GM18861 (cell line): ENCODE measurements around the gene HSPA13.
"Not testable (repeated sequence)": the region's sequence is repeated elsewhere in the genome, so short reads cannot be mapped to it uniquely, and the experiment has no call there.

Experiments used
- ATAC-seq: cut with Tn5 transposase; IDR thresholded peaks from one replicate; pipeline ENCODE4 v1.9.1; 2021; ENCODE audit not compliant: unreplicated experiment

The HSPA13 gene, protein sequence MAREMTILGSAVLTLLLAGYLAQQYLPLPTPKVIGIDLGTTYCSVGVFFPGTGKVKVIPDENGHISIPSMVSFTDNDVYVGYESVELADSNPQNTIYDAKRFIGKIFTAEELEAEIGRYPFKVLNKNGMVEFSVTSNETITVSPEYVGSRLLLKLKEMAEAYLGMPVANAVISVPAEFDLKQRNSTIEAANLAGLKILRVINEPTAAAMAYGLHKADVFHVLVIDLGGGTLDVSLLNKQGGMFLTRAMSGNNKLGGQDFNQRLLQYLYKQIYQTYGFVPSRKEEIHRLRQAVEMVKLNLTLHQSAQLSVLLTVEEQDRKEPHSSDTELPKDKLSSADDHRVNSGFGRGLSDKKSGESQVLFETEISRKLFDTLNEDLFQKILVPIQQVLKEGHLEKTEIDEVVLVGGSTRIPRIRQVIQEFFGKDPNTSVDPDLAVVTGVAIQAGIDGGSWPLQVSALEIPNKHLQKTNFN

DNA sequence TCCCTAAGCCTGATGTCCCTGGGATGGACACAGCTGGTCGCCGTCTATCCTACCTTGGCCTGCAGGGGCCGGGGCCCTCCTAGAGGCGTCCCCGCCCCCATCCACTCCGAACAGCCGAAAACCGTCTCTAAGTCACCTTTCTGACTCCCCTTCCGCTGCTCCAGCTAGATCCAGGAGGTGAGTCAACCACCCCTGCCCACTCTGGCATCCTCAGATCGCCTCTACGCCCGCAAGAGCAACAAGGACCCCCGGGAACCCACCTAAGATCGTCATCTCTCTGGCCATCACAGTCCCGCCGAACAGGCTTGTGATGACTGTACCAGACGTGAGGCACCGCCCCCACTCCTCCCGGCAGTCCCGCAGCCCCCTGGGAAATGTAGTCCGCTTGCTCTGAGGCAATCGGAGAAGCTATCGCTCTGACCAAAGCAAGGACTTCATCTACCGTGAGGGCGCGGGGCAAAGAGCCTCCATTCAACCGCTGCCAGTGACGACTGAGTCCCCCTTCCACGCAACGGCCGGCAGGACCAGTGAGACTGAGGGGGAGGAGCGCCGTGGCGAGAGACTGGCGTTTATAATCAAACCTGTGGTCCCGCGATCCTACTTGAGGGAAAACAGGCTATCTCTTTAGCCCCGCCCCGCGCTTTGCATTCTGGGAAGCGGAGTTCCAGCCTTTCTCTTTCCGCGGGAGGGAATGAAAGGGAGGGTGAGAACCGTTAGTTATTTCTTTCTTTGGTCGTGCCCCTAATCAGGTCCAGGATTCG, at the start of gene HSPA13:
HSPA13 (minus strand) TSS at position 312 of the 761 bp plus-strand sequence; CDS start at position 285, 27 bp downstream.
- peak; percentile 98 for ATAC-seq

DNA sequence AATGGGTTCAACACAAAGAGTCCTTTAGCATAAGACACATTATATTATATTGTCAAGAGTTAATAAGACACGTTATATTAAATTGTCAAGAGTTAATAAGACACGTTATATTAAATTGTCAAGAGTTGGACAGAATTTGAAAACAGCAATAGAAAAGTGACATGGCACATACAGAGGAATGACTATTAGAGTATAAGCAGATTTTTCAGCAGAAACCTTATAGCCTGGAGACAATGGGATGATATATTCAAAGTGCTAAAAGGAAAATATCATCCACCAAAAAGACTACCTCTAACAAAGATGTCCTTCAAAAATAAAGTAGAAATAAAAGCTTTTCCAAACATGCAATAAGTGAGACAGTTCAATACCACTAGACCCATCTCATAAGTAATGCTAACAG, 36.0 kb upstream of the HSPA13 start:
- no peak for ATAC-seq

DNA sequence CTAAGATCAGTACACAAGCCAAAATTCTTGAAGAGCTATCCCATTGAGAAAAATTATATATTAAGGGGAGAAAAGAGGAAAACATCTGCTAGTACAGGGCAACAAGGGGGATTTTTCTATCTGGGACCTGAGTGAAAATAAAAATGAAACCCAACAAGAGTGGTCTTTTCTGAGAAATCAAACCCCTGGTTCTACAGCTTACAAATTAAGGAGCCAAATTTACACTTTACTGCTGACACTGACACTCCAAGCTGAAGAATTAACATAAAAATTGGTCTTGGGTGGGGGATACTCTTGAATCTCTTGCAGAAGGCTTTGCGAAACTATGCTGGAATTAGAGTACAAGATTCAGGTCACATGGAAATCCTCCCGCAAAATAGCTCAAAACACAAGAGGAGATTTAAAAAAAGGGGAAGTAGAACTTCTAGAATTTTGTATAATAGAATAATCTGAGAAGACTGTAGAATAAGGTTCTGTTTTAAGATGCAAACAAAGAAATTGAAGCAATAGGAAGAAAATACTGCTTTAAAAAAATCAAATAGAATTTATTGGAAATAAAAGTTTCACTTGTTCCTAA, 32.1 kb upstream of the HSPA13 start:
- no peak for ATAC-seq

DNA sequence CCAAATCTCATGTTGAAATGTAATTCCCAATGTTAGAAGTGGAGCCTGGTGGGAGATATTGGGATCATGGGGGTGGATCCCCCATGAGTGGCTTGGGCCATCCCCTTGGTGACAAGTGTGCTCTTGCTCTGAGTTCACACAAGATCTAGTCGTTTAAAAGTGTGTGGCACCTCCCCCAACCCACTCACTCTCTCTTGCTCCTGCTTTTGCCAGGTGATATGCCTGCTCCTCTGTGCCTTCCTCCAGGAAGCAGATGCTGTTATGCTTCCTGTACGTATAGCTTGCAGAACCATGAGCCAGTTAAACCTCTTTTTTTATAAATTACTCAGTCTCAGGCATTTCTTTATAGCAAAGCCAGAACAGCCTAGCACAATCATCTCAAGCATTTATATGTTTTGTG, 23.0 kb upstream of the HSPA13 start:
- ATAC-seq: no peak

DNA sequence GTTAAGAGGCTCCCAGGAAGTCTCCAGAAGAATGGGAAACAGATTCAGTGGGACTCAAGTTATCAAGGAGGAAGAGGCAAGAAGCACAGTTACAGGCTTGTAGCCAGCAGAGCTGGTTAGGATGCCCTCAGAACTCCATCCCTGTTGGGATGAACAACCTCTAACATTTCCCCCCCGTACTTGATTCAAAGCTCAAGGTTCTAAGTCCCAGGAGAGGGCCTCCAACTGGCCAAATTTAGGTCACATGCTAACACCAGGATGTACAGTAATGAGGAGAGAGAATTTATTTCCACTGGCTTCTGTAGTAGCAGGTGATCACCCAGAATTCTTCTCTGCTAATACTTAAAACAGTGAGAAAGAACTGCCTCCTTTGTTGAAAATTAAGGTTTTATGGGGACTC, 22.3 kb upstream of the HSPA13 start:
- ATAC-seq: no peak

DNA sequence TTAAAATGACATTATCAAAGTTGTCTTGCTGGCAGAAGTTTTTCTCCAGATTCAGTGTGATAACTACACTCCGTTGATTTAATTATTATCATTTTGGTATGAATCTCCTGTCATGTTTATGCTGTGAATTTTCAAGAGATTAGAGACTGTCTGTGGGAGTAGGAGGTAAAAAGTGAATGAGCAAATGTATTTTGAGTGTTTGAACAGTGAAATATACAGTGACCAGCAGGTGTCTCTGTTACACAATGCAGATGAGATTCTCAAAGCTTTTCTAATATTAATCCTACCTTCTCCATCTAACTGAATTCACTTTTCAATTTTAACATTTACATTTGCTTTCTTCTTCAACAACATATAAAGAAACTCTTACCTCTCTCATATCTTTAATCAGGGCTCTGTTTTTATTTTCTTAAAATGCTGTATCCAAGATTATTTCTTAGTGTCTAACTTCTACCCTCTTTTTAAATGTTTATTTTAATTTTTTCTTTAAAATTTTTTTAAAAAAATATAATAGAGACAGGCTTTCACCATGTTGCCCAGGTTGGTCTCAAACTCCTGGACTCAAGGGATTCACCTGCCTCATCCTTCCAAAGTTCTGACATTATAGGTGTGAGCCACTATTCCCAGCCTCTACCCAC, 20.9 kb upstream of the HSPA13 start:
- ATAC-seq: peak; percentile 70

DNA sequence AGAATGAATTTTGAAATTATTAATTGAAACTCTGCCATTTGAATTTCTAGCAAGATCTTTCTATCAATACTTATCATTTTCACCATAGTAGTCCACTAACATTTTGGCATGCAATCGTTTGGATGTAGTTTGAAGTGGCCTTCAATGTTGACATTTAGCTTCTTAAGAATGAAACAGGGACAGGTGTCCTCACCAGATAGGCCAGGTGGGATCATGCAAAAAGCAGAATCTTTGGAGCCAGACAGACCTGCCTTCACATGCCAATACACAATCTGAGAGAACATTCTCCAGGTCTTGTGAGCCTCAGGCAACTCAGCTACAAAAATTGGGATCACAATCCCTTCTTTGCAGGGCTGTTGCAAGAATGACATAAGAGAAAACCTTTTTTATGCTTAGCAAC, 18.3 kb upstream of the HSPA13 start:
- no peak for ATAC-seq

DNA sequence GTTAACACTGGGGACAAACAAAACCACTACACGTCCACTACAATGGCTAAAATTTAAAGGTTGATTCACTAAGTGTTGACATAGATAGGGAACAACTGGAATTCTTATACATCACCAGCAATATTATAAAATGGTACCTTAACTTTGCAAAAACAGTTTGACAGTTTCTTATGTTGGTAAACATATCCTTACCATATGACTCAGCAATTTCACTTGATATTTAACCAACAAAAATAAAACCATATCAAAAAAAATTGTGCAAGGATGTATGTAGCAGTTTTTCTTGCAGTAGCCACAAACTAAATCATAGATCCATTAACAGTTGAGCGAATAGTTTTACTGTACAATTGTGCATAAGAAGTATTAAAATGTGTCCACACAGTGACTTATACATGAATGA, 5.3 kb upstream of the HSPA13 start:
- ATAC-seq: no peak

DNA sequence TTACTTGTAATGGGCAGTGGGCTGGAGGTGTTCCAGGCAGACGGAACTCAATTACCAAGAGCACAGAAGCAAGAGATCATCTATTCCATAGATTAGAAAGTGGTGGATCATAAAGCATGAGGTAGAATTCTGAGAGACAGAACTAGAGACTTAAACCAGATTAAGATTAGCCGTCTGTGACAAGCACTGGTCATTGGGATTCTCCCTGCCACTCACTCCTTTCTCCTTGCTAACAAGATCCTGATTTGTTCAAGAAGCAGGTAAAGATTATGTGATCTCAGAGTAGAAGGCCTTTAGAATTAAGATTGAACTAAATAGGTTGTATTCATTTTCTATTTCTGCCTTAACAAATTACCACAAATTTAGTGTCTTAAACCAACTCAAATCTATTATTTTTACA, 1.5 kb upstream of the HSPA13 start:
- ATAC-seq: no peak

DNA sequence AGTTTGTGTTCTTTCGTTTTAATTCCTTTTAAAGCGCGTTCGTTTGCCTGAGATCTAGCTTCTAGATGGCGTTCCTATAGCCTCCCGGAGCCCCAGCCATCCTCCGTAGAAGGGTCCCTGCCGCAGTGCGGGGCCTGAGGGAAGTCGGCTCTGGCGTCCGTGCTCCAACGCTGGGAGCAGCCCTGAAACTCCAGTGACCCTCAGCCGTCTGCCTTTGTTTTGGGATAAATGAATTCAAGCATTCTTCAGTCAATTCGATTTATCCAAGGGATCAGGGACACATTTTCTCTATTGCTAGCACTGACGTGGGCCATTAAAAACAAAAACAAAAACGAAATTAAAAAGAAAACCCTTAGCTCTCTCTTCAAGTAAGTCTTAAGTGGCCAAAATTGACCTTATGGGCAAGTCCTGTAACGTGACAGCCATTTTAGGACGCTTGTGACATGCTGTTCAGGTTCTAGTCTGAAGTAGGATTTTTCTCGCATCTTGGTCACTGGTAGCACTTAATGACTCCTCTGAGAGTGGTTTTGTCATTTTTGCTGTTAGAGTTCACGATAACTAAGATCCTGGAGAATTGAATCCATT, 742 bp upstream of the HSPA13 start:
- peak; percentile 10 for ATAC-seq

DNA sequence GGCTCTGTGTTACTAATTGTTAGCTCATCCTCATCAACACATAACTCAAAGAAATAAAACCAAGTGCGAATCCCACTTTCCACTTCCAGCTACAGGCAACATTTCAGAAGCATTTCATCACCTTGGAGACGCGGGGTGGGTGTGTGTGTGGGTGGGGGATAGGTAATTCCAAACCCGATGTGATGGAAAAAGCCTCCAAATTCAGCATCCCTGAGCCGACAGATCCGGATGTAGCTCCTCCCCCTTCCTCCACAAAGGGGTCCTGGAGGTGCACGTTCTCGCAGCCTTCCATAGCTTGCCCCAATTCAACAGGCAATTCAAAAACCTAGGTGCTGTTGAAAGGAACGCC, 486 bp downstream of the HSPA13 start:
- ATAC-seq: no peak

DNA sequence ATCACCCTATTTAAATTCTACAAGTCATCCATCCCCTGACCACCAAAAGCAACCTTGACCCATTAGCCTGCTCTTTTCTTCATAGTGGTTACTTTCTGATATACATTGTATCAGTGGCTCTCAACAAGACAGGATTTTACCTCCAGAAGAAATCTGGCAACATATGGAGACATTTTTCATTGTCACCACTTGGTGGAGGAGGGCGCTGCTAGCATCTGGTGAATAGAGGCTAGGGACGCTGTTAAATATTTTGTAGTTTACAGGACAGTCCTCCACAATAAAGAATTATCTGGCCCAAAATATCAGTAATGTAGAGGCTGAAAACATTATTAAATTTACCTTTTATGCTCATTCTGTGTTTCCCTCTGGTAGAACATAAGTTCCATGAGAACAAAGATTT, 6.1 kb downstream of the HSPA13 start:
- no peak for ATAC-seq

DNA sequence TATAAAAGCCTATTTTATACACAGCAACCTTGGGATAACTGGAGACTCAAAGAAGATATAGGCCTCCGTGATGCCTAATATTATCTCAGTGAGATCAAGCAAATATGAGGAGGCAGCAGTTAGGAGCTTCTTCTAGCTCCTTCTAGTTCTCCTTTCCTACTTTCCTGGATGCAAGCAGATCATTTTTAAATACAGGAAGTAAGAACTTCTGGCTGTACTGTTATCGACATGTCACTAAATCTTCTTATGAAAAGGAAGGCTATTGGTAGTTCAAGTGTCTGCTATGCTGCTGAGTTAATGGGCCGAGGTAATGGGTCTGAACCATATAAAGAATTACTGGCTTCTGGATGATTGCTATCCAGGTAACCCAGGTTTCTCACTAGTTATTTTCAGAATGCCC, 15.9 kb downstream of the HSPA13 start:
- ATAC-seq: no peak

DNA sequence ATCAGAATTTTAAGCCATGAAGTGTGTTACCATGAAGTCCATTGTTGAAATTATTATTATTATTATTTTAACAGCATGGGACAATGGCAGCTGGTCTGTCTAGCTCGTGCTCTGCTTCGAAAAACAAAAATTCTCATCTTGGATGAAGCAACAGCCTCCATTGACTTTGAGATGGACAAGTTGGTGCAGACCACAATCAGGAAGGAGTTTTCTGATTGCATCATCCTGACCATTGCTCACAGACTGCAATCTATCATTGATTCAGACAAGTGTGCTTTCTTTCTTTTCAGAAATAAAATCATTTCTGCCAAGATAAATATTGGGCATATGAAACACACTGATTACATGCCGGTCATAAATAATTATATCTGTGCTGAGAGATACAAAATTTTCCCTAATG, 21.0 kb downstream of the HSPA13 start:
- ATAC-seq: no peak

DNA sequence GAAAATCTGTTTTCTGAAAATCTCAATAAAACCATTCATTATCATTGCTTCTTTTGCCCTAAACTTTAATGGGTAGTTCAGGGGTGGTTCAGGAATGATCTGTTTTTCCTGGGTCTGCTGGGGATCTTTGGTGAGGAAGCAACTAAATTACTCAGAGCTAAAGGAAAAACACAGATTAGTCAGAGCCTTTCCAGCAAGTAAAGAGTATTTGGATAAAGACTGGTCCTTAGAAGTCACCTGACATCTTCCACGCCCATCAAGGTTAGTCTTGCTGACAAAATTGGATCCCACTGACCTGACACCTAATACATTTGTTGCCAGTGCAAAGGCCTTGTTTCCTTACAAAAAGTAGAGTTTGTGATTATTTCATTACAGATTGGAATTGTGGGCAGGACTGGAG, 24.2 kb downstream of the HSPA13 start:
- no peak for ATAC-seq

DNA sequence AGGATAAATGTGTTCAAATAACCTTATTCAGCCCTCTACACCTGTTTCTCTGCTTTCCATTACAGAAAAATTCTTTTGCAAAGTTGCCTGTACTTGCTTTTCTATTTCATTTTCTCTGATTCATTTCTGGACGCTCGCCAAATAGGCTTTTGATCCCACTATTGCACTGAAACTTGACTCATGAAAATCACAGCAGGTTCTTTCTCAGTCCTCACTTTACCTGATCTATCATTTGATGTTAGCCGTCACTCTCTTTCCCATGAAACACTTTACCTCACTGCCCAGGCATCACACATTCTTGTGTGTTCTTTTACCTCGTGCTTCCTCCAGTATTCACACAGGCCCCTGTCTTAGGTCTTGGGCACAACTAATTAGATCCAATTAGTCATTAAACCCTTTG, 26.2 kb downstream of the HSPA13 start:
- ATAC-seq: no peak

DNA sequence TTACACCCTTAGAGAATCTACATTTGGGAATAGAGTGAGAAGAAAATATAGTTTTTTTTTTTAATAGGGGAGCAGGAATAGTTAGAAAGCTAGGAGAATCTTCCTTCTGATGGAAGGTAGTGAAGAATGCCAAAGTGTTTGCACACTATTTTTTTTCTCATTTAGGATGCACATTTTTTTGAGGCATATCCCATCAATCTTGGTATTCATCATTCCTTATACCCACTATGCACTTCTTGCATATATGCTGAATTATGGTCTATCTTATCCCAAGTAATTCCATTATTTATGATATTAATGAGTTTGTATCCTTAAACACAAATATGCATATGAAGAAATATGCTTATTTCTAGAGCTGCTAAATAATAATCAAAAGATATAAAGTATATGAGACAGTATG, 28.4 kb downstream of the HSPA13 start:
- ATAC-seq: no peak

DNA sequence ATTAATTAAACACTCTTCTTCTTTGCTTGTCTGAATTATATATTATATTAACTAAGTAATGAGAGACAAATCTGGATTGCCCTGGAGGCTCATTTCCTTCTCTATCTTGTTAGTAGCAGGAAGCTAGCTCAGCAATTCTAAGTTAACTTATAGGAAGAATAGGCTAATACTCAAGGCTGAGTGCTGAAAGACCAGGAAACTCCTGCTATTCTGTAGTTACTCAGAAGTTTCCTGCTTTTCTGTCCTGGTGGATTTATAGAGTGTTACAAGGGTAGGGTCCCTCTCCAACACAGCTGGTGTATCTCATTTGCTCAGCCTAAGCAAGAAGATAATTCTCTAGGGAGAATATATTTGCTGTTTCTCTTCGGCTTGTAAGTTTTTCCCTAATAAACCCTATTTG, 29.2 kb downstream of the HSPA13 start:
- no peak for ATAC-seq

DNA sequence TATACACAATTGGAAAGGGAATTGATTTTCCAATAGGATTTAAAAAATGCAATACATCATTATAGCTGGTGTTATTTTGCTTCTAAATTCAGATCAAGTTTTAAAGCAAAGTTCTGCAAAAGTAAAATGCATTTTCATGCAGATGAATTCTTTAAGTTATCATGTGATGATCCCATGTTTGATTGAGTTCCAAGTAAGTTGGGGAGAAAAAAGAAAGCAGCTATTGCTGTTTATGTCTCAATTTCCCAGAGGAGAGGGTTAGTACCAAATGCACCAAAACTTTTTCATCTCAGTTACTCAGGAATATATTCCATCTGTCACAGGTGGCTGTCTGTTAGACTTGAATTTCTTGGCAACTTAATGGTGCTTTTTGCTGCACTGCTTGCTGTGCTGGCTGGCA, 29.7 kb downstream of the HSPA13 start:
- no peak for ATAC-seq

DNA sequence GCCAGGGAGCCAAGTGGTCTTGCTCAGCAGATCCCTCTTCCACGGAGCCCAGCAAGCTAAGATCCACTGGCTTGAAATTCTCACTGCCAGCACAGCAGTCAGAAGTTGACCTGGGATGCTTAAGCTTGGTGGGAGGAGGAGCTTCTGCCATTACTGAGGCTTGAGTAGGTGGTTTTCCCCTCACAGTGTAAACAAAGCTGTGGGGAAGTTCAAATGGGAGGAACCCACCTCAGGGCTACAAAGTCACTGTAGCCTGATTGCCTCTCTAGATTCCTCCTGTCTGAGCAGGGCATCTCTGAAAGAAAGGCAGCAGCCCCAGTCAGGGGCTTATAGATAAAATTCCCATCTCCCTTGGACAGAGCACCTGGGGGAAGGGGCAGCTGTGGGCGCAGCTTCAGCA, 55.6 kb downstream of the HSPA13 start:
- ATAC-seq: not testable (repeated sequence)

DNA sequence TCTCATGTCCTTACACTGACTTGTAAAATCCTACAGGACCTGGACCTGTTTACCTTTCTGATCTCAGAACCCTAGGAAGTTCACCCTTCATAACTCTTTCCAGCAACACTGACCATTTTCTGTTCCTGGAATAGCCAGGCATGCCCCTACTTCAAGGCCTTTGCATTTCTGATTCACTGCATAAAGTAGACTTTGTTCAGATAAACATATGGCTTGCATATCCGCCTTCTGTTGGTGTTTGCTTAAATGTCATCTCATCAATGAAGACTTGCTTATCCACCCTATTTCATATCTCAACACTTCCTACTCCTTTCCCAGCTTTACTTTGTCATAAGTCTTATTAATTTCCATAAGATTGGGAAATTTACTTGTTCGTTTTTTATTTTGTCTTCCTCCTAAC, 57.4 kb downstream of the HSPA13 start:
- ATAC-seq: no peak
